Muscle of arm (tissue), 12 donors: ENCODE measurements around the gene CTTNBP2NL. TPM values are rescaled to one million over a fixed set of nuclear protein-coding genes. Genes with fewer than 3 reads are reported as not detected.
"Not testable (repeated sequence)": the region's sequence is repeated elsewhere in the genome, so short reads cannot be mapped to it uniquely, and the experiment has no call there.

Source experiments
- DNase-seq: peaks from one replicate; pipeline ENCODE4 v3.0.0-alpha.2; 2013
- polyA plus RNA-seq, 12 donors: library from polyadenylated mRNA; unstranded; fragments of 120-200 nt; gene quantifications; one replicate each; pipeline ENCODE4 v1.2.1, GENCODE V29; 2013; ENCODE audit not compliant: insufficient read length in 12 of 12

CTTNBP2NL gene
- polyA plus RNA-seq, 12 donors, result 12.5 to 34.9 (median 17.5) TPM; not detected in 1

DNA sequence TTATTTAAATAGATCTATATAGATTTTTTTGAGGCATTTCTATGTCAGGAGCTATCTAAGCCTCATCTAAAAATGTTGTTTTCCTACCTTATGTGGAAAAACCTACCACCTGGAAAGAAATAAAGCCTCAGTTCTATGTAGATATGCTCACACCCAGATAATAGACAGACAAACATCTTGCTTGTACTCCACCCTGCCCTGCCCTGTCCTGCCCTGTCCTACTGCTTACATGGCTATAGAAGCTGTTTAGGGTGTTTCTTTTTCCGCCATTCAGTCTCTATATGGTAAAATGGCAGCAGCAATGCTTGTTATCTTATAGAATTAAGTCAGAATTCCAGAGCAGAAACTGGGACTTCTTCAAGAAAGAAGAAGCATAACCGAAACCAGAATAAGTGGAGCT lies 13.4 kb downstream of the CTTNBP2NL start:
- DNase-seq, result no peak

DNA sequence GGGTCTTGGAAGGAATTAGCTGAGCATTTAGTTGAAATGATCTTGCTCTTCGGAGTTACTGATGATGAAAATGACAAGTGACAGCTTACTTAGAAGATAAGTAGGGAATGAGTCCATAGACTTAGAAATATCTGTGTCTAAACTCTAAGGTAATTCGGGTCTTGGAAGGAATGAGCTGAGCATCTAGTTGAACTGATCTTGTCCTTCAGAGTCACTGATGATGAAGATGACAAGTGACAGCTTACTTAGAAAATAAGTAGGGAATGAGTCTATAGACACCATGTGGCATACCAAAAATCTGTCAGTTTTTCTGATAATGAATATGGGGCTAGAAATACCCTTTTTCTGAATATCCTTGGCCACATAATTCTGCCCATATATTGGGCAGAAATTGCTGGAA lies 14.7 kb downstream of the CTTNBP2NL start:
- no peak for DNase-seq

DNA sequence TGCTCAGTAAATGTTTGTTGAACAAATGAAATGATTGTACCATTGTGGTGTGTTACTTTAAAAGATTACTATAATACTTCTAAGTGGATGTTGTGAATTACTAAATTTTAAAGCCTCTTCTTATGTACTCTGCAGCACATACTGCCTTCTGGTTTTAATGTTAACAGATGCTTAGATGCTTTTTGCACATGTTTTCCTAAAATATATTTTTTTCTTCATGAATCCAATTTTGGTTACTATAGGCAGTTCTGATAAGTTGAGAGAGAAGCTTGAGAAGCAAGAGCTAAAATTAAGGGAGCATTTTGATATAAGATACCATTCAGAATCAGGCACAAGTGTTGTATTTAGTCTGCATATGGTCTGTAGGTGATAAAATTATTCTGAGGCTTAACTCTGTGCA lies 21.3 kb downstream of the CTTNBP2NL start:
- no peak for DNase-seq

- DNase-seq, result peak; percentile 32
Measured at GRCh38 chr1:112418099-112418892, 22.3 kb downstream of the CTTNBP2NL start.

DNA sequence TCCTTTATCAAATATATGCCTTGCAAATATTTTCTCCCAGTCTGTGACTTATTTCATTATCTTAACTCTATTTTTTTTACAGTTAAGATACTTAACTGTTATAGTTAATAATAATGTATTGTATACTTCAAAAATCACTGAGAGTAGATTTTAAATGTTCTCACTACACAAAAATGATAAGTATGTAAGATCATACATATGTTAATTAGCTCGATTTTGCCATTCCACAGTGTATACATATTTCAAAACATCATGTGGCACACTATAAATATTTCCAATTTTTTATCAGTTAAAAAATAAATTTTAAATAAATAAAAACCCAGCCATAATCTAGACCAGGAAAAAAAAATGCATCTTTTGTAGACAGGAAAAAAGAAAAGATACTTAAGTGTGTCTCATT lies 27.2 kb downstream of the CTTNBP2NL start:
- DNase-seq, result no peak

DNA sequence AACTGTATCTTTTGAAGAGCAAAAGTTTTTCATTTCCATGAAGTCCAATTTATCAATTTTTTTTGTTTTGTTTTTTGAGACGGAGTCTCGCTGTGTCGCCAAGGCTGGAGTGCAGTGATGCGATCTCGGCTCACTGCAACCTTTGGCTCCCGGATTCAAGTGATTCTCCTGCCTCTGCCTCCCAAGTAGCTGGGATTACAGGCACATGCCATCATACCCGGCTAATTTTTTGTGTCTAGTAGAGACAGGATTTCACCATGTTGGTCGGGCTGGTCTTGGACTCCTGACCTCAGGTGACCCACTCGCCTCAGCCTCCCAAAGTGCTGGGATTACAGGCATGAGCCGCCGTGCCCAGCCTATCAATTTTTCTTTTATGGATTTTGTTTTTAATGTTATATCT lies 27.7 kb downstream of the CTTNBP2NL start:
- not testable (repeated sequence) for DNase-seq

DNA sequence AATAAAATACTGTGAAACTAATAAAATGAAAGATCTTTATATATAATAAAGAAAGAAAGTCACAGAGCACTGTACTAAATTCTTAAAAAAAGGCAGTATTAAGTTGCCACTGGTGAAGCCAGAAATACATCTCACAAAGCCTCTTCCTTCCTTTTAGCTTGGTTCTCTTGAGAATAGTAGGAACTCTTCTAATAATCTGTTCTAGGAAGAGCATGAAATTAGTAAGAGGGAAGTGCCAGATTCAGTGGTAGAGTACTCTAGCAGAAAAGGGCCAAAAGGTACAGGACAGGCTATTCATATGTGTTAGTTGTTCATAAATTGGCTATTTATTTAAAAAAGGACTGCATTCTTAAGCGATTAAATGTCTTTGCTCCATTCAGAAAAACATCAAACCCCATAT lies 33.7 kb downstream of the CTTNBP2NL start:
- DNase-seq, result no peak

DNA sequence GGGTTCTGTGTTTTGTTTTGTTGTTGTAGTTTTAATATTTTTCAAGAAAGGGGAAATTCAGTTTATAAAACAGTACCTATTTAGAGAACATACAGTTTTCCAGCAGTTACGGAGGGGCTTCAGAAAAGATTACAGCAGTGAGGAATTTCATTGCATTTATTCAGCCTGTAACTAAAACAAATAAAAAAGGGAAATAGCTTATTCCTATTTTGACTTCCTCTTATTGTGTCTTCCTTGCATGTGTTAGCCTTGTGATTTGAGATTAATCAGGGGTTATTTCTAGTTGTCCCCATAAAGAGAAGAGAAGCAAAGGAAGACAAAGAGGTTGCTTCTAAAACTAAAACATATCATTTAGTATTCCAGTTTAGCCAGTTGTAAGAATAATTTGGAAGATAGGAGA lies 35.0 kb downstream of the CTTNBP2NL start:
- DNase-seq, result no peak

- no peak for DNase-seq
Measured at GRCh38 chr1:112435448-112435847, 39.4 kb downstream of the CTTNBP2NL start.

GRCh38 chr1:112436384-112437156 lies 40.6 kb downstream of the CTTNBP2NL start:
- DNase-seq, result no peak

GRCh38 chr1:112438156-112438555 lies 42.1 kb downstream of the CTTNBP2NL start:
- not testable (repeated sequence) for DNase-seq

DNA sequence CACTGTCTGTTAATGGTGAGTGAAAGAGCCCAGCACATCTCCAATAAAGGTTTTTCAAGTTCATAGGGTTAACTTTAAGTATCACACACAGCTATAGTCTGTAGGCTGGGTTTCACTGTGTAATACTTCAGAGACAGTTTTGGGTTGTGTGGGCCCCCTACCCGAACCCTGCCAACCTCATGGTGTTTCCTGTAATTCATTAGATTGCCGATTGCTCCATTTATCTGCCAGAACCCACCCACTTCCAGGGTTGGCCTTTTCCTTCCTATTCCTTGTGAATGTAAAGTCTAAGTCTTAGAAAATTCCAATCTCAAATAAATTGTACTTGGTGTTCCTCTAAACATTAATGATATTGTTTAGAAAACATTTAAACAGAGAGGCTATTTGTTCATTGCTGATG lies 43.6 kb downstream of the CTTNBP2NL start:
- no peak for DNase-seq

DNA sequence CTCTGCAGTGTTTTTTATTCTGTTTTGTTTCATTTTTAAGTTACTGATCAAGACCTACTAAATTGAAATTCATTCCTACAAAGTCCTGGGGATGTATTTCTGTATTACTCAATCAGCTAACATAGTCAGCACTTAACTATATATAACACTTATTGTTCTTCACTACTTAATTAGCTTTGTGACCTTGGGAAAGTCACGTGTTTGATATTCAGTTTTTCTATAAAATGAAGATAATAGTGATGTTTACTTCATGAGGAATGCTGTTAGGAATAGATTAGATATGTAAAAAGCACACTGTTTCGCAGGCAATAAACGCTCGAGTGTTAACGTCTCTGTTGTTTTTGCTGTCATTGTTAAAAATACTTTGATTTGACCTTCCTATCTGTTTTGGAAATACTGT lies 44.6 kb downstream of the CTTNBP2NL start:
- DNase-seq, result no peak

- DNase-seq, result no peak
Measured at GRCh38 chr1:112444269-112444668, 48.3 kb downstream of the CTTNBP2NL start.

DNA sequence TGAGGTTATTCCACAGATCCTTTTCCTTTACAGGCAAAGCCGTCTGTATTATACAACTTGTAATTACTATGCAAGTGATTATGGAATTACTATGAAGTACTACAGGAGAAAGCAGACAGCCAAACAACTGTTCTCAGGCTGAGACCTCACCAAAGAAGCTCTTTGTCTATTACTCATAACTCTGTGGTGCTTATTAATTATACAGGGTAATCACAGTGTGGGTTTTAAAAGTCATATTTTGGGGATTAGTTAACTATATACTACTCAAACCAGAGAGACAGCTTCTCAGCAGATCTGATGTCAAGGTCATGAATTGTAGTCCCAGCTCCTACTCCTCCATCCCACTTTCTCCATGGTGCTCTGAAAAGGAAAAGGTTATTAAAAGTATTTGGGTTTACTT lies 49.6 kb downstream of the CTTNBP2NL start:
- DNase-seq, result no peak

GRCh38 chr1:112446411-112446810 lies 50.4 kb downstream of the CTTNBP2NL start:
- DNase-seq, result no peak

DNA sequence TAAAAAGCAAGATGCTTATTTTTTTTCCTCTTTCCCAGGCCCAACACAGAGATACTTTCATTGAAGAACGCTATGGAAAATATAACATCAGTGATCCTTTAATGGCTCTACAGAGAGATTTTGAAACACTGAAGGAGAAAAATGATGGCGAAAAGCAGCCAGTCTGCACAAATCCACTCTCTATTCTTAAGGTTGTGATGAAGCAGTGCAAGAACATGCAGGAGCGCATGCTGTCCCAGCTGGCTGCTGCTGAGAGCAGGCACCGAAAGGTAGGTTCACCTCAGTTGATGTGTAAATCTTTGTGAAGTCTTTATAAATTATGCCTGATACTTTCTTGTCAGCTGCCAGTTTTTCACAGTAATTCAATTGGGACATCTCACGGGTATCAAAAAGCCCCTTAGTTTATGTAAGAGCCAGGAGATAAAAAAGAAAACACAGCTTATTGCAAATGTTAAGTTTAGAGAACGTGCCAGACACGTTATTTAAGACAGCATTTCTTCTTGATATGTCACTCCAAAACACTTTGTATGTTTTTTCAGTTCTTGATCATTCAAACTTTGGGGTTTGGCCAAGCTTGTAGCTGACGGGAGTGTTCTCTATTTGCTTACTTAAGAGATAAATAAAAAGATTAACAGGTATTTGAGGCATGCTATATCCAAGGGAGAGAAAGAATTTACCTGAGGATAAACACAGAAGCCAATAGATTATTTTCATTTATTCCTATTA lies 53.1 kb downstream of the CTTNBP2NL start:
- DNase-seq, result no peak

DNA sequence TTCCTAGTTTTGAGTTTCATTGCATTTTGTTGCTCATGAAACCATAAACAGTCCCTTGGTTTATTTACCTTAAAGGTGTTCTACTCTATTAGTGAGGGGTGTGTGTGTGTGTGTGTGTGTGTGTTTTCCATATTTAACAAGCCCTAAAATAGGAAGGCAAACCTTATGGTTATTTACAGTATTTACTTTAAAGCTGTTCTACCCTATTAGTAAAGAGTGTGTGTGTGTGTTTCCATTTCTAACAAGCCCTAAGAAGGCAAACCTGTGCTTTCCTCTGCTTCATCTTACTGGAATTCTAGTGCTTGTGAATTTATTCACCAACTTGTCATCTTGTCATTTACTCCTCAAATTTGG lies 53.6 kb downstream of the CTTNBP2NL start:
- no peak for DNase-seq

GRCh38 chr1:112450773-112451172 lies 54.8 kb downstream of the CTTNBP2NL start:
- DNase-seq, result no peak

DNA sequence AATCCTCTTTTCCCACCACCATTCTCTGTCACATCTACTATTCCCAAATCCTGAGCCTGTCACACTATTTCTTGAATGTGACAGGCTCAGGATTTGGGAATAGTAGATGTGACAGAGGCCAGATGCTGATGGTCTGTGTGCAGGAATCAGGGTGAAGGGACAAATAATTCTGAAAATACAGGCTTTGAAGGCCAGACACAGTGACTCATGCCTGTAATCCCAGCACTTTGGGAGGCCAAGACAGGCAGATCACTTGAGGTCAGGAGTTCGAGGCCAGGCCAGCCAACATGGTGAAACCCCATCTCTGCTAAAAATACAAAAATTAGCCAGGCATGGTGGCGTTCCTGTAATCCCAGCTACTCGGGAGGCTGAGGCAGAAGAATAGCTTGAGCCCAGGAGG lies 55.3 kb downstream of the CTTNBP2NL start:
- not testable (repeated sequence) for DNase-seq

DNA sequence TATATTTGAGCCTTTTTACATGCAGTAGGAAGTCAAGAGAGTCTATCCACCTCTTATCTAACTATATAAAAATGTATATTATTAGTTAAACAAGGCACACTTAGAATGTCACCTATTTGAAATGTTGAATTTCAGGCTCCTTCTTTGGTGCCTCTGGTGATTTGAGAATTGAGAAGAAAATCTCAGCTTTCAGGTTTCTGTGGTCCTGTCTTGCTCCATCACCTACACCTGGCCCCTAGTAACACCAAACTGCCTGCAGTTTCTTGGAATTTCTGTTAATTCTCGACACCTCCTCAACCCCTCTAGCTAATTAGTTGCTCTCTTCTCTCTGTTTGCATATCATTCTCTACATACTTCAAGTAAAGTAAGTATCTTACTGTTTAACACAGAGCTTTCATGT lies 57.9 kb downstream of the CTTNBP2NL start:
- no peak for DNase-seq

DNA sequence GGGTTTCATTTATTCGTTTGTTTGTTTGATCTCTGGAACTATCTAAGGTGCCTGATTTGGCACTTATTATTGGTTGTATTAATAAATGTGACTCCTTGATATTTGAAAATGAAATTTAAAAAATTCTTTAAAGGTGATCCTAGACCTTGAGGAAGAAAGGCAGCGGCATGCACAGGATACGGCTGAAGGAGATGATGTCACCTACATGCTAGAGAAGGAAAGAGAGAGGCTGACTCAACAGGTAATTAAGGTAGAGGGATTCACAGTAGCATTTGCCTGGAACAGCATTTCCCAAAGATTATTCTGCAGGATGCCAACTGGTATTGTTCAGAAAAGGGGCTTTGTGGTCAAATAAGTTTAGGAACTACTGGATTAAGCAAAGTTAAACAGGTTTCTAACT lies 58.3 kb downstream of the CTTNBP2NL start:
- DNase-seq, result no peak

GRCh38 chr1:112457241-112457640 lies 61.2 kb downstream of the CTTNBP2NL start:
- no peak for DNase-seq
